HEK293T (cell line): ENCODE results near the gene UMOD.
"Not testable (repeated sequence)": the region's sequence is repeated elsewhere in the genome, so short reads cannot be mapped to it uniquely, and the experiment has no call there.

Experiments
- CTCF ChIA-PET: fragments of 350-600 bp; formaldehyde crosslinking; extraction: SDS; loops from one replicate; lab custom pipeline; 2021; ENCODE audit warnings: antibody characterized with exemption, inconsistent platforms; lab: Yijun Ruan, JAX
- POLR2A ChIA-PET: fragments of 350-600 bp; formaldehyde crosslinking; extraction: SDS; loops from one replicate; lab custom pipeline; 2020; ENCODE audit warnings: antibody characterized with exemption, inconsistent platforms; lab: Yijun Ruan, JAX
- DNase-seq: peaks from one replicate; pipeline ENCODE4 v3.0.0; 2012; ENCODE audit warnings: mixed read lengths; ENCODE audit errors: extremely low spot score
- ARNT ChIP-seq: fragments of 450-650 bp; IDR thresholded peaks from 2 replicates; pipeline ENCODE4 v1.6.1; 2017; ENCODE audit warnings: mild to moderate bottlenecking
- BHLHE40 ChIP-seq: fragments of 450-650 bp; IDR thresholded peaks from 2 replicates; pipeline ENCODE4 v1.6.1; 2016; ENCODE audit warnings: mild to moderate bottlenecking, moderate library complexity, borderline replicate concordance
- CTBP1 ChIP-seq: fragments of 450-650 bp; IDR thresholded peaks from 2 replicates; pipeline ENCODE4 v1.6.1; 2016; ENCODE audit warnings: borderline replicate concordance
- ELF4 ChIP-seq: fragments of 450-650 bp; IDR thresholded peaks from 2 replicates; pipeline ENCODE4 v1.6.1; 2017; ENCODE audit warnings: antibody characterized with exemption
- FOXA1 ChIP-seq: fragments of 450-650 bp; IDR thresholded peaks from 2 replicates; pipeline ENCODE4 v1.6.1; 2016; ENCODE audit warnings: mild to moderate bottlenecking
- FOXK2 ChIP-seq: fragments of 450-650 bp; IDR thresholded peaks from 2 replicates; pipeline ENCODE4 v1.6.1; 2016; ENCODE audit warnings: mild to moderate bottlenecking
- FOXM1 ChIP-seq: fragments of 450-650 bp; IDR thresholded peaks from 2 replicates; pipeline ENCODE4 v1.6.1; 2017; ENCODE audit warnings: mild to moderate bottlenecking, borderline replicate concordance
- HDGF ChIP-seq: fragments of 450-650 bp; IDR thresholded peaks from 2 replicates; pipeline ENCODE4 v1.6.1; 2017; ENCODE audit warnings: antibody characterized with exemption, borderline replicate concordance
- L3MBTL2 ChIP-seq: fragments of 450-650 bp; conservative IDR thresholded peaks from 2 replicates; pipeline ENCODE4 v1.6.1; 2016; ENCODE audit warnings: mild to moderate bottlenecking
- LEF1 ChIP-seq: fragments of 450-650 bp; IDR thresholded peaks from 2 replicates; pipeline ENCODE4 v1.6.1; 2017; ENCODE audit warnings: mild to moderate bottlenecking, borderline replicate concordance
- NFRKB ChIP-seq: fragments of 450-650 bp; IDR thresholded peaks from 2 replicates; pipeline ENCODE4 v1.6.1; 2016; ENCODE audit warnings: mild to moderate bottlenecking, moderate library complexity
- SP1 ChIP-seq: fragments of 450-650 bp; IDR thresholded peaks from 2 replicates; pipeline ENCODE4 v1.6.1; 2017
- SUZ12 ChIP-seq: fragments of 450-650 bp; IDR thresholded peaks from 2 replicates; pipeline ENCODE4 v1.6.1; 2016; ENCODE audit warnings: mild to moderate bottlenecking
- TARDBP ChIP-seq: fragments of 450-650 bp; IDR thresholded peaks from 2 replicates; pipeline ENCODE4 v1.6.1; 2016
- ZNF384 ChIP-seq: fragments of 450-650 bp; IDR thresholded peaks from 2 replicates; pipeline ENCODE4 v1.6.1; 2016
- TF ChIP-seq, protein P1 (sequence below): fragments of 450-650 bp; IDR thresholded peaks from 2 replicates; pipeline ENCODE4 v1.6.1; 2016

UMOD gene

DNA sequence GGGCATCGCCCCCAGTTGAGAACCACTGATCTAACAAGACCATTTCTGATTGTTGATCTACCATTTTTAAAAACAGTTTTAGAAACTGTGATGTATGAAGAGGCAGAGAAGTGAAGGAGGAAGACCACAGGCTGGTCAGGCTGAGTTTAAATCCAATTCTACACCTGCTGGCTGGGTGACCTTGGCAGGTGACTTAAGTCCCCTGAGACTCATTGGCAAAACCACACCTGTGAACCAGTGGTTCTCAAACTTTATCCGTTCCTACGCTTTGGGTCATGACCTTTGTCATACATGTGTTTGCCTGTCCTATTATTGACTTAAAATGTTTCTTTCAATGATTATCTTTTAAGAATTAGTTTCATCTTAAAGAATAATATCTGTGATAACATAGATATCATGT, 27.5 kb downstream of the UMOD start:
- DNase-seq, result no peak
- CTCF ChIA-PET, result no interaction called here
- TF ChIP-seq SUZ12 (no peak), CTBP1 (no peak), ZNF384 (no peak), SP1 (no peak), L3MBTL2 (no peak), NFRKB (no peak), FOXA1 (no peak), ELF4 (no peak), FOXK2 (no peak), LEF1 (no peak), FOXM1 (no peak), ARNT (no peak)
- TF ChIP-seq, protein P1, sequence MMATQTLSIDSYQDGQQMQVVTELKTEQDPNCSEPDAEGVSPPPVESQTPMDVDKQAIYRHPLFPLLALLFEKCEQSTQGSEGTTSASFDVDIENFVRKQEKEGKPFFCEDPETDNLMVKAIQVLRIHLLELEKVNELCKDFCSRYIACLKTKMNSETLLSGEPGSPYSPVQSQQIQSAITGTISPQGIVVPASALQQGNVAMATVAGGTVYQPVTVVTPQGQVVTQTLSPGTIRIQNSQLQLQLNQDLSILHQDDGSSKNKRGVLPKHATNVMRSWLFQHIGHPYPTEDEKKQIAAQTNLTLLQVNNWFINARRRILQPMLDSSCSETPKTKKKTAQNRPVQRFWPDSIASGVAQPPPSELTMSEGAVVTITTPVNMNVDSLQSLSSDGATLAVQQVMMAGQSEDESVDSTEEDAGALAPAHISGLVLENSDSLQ, result no peak
- POLR2A ChIA-PET, result no interaction called here

DNA sequence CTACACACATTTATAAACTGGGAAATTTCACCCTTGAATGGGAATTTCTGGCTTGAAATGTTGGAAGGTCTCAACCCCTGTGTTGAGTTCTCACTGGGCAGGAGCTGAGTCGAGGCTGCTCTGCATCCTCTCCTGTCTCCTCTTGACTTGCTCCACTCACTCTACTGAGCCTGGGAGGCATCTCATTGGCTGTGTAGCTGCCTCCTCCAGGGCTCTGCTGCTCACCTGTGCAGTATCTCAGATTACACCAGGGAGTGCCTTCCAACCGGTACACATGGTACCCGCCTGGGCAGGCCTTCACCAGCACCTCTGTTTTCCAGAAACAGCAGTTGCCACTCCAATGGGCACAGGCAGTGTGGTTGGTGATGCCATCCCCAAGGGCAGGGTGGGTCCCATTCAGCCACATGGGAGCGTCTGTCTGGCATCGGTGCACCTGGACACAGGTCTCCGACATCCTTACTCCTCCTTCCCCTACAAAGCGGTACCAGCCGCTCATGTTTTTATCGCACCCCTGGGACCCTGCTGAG, 28.9 kb downstream of the UMOD start:
- ChIA-PET CTCF (no interaction called here), POLR2A (no interaction called here)
- no peak for TF ChIP-seq SP1
- TF ChIP-seq CTBP1, result no peak
- no peak for TF ChIP-seq ELF4
- TF ChIP-seq, protein P1, result no peak
- no peak for TF ChIP-seq LEF1
- no peak for TF ChIP-seq FOXK2
- TF ChIP-seq HDGF, result no peak
- TF ChIP-seq FOXM1, result no peak
- DNase-seq, result no peak

DNA sequence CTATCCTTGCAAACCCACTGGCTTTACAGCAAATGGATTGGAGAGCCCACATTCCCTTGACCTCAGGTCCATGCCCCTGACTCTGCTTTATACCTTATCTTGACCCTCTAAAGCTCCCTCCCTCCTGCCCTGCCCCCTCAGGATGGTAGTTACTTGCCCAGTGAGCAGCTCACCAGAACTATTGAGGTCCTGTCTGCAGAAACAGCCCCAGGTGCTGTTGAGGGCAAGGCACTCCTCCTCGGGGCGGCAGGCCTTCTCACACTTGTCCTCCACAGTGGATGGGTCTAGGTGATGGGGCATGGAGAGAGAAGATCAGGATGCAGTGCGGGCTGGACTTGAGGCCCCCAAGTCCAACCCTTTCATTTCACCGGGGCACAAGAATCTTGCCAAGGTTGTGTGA, 29.8 kb downstream of the UMOD start:
- POLR2A ChIA-PET, result no interaction called here
- CTCF ChIA-PET, result no interaction called here
- TF ChIP-seq, protein P1, result no peak
- DNase-seq, result no peak

DNA sequence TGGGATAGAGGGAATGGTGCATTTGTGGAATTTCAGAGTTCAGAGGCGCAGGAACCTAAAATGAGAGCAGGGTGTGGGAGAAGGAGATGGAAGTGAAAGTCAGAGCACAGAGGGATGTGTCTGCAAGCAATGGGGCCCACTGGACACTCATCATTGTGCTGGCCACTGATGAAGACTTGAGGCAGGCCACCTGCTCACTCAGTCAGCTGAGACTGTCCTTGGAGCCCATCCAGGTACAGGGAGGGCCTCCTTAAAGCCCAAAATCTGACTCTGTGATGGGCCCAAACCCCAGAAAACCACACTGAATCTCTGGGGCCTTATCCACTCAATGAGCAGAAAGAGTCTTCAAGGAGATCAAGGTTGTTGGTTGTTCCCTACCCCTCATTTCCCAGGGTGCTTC, 30.8 kb downstream of the UMOD start:
- DNase-seq, result no peak
- ChIA-PET CTCF (no interaction called here), POLR2A (no interaction called here)
- TF ChIP-seq TARDBP, result no peak
- TF ChIP-seq CTBP1, result no peak
- TF ChIP-seq SUZ12, result no peak
- no peak for TF ChIP-seq FOXA1
- TF ChIP-seq NFRKB, result no peak
- TF ChIP-seq L3MBTL2, result no peak
- TF ChIP-seq SP1, result no peak
- TF ChIP-seq BHLHE40, result no peak
- TF ChIP-seq FOXK2, result no peak
- no peak for TF ChIP-seq ZNF384
- no peak for TF ChIP-seq ARNT

DNA sequence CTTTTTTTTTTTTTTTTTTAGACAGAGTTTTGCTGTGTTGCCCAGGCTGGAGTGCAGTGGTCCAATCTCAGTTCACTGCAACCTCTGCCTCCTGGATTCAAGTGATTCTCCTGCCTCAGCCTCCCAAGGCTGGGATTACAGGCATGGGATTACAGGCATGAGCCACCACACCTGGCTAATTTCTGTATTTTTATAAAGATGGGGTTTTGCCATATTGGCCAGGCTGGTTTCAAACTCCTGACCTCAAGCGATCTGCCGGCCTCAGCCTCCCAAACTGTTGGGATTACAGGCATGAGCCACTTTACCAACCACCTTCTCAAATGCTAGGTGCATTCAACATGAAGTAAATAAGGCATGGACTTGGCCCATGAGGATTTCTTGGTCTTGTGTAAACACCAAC, 31.5 kb downstream of the UMOD start:
- CTCF ChIA-PET, DNase-seq, POLR2A ChIA-PET: not testable (repeated sequence)

DNA sequence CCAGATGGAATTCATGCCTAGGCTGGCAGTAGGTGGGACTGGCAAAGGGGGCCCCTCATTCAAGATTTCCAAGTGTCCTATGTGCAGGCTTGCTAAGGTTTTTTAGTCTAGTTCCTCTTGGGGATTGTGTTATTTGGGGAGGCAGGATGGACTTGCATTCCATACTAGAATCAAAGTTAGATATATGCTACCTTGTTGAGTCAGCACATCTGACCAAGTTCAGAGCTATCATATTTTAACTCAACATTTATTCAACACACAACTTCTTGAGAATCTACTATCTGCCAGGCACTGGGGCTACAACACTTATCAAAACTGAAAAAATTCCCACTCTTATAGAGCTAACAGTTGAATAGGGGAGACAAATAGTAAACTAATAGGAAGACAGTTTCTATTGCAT, 31.9 kb downstream of the UMOD start:
- CTCF ChIA-PET, result interaction anchor here (1.4 kb wide), 1 partner anchor 65 kb away, joined by 3 read pairs; no protein-coding TSS in a partner anchor

DNA sequence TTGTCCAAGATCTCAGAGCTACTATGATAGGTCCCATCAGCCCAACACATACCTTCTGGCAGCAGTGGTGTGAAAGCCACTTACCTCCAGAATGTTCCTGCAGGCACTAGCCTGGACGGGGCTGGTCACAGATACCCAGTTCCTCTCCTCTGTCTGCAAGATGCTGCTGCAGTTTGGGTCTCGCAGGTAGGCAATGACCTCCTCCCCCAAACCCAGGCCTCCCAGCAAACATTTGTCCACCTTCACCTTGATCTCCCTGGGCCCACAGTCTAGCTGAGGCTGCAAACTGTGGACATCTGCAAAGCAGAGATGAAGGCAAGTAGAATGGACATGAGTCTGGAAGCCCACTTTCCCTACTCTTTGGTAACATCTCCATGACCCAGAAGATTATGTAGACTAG, 32.3 kb downstream of the UMOD start:
- ChIA-PET POLR2A (no interaction called here), CTCF (interaction anchor here (0.7 to 1.4 kb wide), 2 partner anchors 66 to 143 kb away, joined by 3 read pairs; no protein-coding TSS in a partner anchor)
- DNase-seq, result no peak
- TF ChIP-seq CTBP1 (no peak), TARDBP (no peak), ZNF384 (no peak)

More for the DNA sequence above, 31.9 kb downstream of the UMOD start:
- POLR2A ChIA-PET, result no interaction called here
- no peak for DNase-seq
- TF ChIP-seq SP1, result no peak

DNA sequence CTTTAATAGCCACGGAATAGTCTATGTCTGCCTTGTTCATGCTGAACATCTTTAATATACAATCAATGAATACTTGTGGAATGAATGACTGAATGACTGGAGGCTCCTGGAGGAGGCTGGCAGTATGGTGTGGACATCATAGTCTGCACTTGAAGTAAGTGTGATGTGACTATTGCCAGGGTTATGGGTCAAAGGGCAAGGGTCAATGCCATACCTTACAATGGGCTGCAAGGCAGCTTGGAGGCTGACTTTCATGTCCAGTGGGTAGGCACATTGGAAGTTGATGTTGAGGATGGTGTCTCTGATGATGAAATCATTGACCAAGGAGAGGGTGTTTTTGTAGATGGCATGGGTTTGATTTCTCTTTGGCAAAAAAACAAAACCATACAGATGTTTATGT, 33.1 kb downstream of the UMOD start:
- no peak for DNase-seq
- no peak for TF ChIP-seq FOXA1
- POLR2A ChIA-PET, result no interaction called here
- CTCF ChIA-PET, result interaction anchor here (0.7 to 1.4 kb wide), 2 partner anchors 66 to 142 kb away, joined by 3 read pairs; no protein-coding TSS in a partner anchor
